K562 (cell line): ENCODE data around the gene PGP. TPM values are rescaled to one million over a fixed set of nuclear protein-coding genes. Genes with fewer than 3 reads are reported as not detected.
A peak's percentile ranks its signal among the peaks of the same experiment; 100 is the strongest.

Experiments
- CREBBP ChIP-seq: IDR thresholded peaks from one replicate; pipeline ENCODE4 v1.6.1; 2012; ENCODE audit warnings: low read depth, mild to moderate bottlenecking, control low read depth, inconsistent platforms, low read length
- EWSR1 ChIP-seq: fragments of 450-650 bp; IDR thresholded peaks from 2 replicates; pipeline ENCODE4 v1.6.1; 2018; ENCODE audit warnings: borderline replicate concordance, mild to moderate bottlenecking, low read depth, moderate library complexity; ENCODE audit not compliant: partially characterized antibody
- FOXA1 ChIP-seq: fragments of 450-650 bp; IDR thresholded peaks from 2 replicates; pipeline ENCODE4 v1.6.1; 2016; ENCODE audit warnings: mild to moderate bottlenecking, borderline replicate concordance
- FUS ChIP-seq: fragments of 200-400 bp; formaldehyde crosslinking; optimal IDR thresholded peaks from 2 replicates; pipeline ENCODE3; 2017; ENCODE audit warnings: low read depth, low read length
- HCFC1 ChIP-seq: IDR thresholded peaks from 2 replicates; pipeline ENCODE4 v1.6.1; 2012; ENCODE audit warnings: low read depth, low read length, improper control_type of control experiment
- L3MBTL2 ChIP-seq: fragments of 450-650 bp; IDR thresholded peaks from 2 replicates; pipeline ENCODE4 v1.6.1; 2016; ENCODE audit warnings: mild to moderate bottlenecking, moderate library complexity
- MXI1 ChIP-seq: IDR thresholded peaks from 2 replicates; pipeline ENCODE4 v1.6.1; 2011; ENCODE audit warnings: low read depth, mild to moderate bottlenecking, improper control_type of control experiment, low read length
- NFXL1 ChIP-seq: fragments of 450-650 bp; formaldehyde crosslinking; IDR thresholded peaks from 2 replicates; pipeline ENCODE4 v1.4.0; 2021; ENCODE audit warnings: mild to moderate bottlenecking
- NONO ChIP-seq, 2 experiments: fragments of 200-400 bp in 1 of 2; fragments of 450-650 bp in 1 of 2; formaldehyde crosslinking in 1 of 2; IDR thresholded peaks; 2 replicates each; pipeline ENCODE4 v1.6.1; 2017; ENCODE audit warnings: low read depth in 2 of 2, mild to moderate bottlenecking in 2 of 2, moderate library complexity in 2 of 2, low read length in 1 of 2
- NR4A1 ChIP-seq, 2 experiments: fragments of 250-450 bp in 1 of 2; fragments of 450-650 bp in 1 of 2; sonication (Bioruptor Pico) in 1 of 2; IDR thresholded peaks; 2 replicates each; pipeline versions ENCODE4 v1.4.0 to v1.6.1; 2016 to 2020; ENCODE audit warnings: mild to moderate bottlenecking in 2 of 2, missing compliant biosample characterization in 1 of 2, missing genetic modification characterization in 1 of 2, moderate library complexity in 1 of 2
- RUNX1 ChIP-seq: sonication (generic); IDR thresholded peaks from 2 replicates; pipeline ENCODE4 v1.6.1; 2016; ENCODE audit warnings: antibody characterized with exemption, low read depth
- ZKSCAN1 ChIP-seq: fragments of 150-350 bp; IDR thresholded peaks from 2 replicates; pipeline ENCODE4 v1.6.1; 2016; ENCODE audit warnings: low read depth, low read length
- ZNF165 ChIP-seq: fragments of 250-450 bp; sonication (Bioruptor Pico); IDR thresholded peaks from 2 replicates; pipeline ENCODE4 v1.4.0; 2020; ENCODE audit warnings: borderline replicate concordance
- ZNF551 ChIP-seq: fragments of 250-450 bp; sonication (Bioruptor Pico); IDR thresholded peaks from 2 replicates; pipeline ENCODE4 v1.5.0; 2021; ENCODE audit warnings: mild to moderate bottlenecking, moderate library complexity
- polyA plus RNA-seq, 8 experiments: library from polyadenylated mRNA; depleted of rRNA in 4 of 8; stranded (reverse) in 5 of 8; unstranded in 3 of 8; fragments of >200 nt; fragmentation: Nextera tagmentation in 2 of 8; fragmentation: Illumina TruSeq in 1 of 8; extraction: Ambion mirVana in 2 of 8; extraction: Trizol in 1 of 8; gene quantifications; 2 replicates each; pipeline versions ENCODE4 v1.2.1 to v1.2.3, GENCODE V29; 2011 to 2014; ENCODE audit warnings: inconsistent platforms in 1 of 8, missing spikeins in 1 of 8
- total RNA-seq, 7 experiments: library from RNA; depleted of rRNA in 6 of 7; stranded (reverse); fragments of >200 nt in 6 of 7; fragmentation: Illumina TruSeq in 2 of 7; extraction: Trizol in 2 of 7; gene quantifications; 2 replicates each; pipeline versions ENCODE4 v1.2.1 to v1.2.3, GENCODE V29; 2011 to 2021; ENCODE audit warnings: low replicate concordance in 1 of 7
- TF ChIP-seq, protein P1 (sequence below): fragments of 250-450 bp; sonication (Bioruptor Pico); IDR thresholded peaks from 2 replicates; pipeline ENCODE4 v1.9.0; 2021; ENCODE audit warnings: mild to moderate bottlenecking, inconsistent platforms
- TF ChIP-seq, protein P2 (sequence below), 2 experiments: fragments of 450-650 bp in 1 of 2; sonication (generic) in 1 of 2; formaldehyde crosslinking; conservative IDR thresholded peaks; 2 replicates each; pipeline versions ENCODE4 v1.4.0 to v1.8.1; 2020 to 2022; ENCODE audit warnings: mild to moderate bottlenecking in 1 of 2, missing genetic modification reagents in 1 of 2
- TF ChIP-seq, protein P3 (sequence below): fragments of 450-650 bp; IDR thresholded peaks from one replicate; pipeline ENCODE4 v1.6.1; 2018; ENCODE audit warnings: mild to moderate bottlenecking, moderate library complexity; ENCODE audit not compliant: partially characterized antibody
- TF ChIP-seq, protein P4 (sequence below), 2 experiments: fragments of 200-800 bp in 1 of 2; sonication (Bioruptor generic) in 1 of 2; sonication (generic) in 1 of 2; formaldehyde crosslinking in 1 of 2; IDR thresholded peaks in 1 of 2; conservative IDR thresholded peaks in 1 of 2; 2 replicates each; pipeline versions ENCODE4 v1.5.0 to v1.6.1; 2016 to 2020; ENCODE audit warnings: missing compliant biosample characterization in 1 of 2, missing genetic modification characterization in 1 of 2, missing genetic modification reagents in 1 of 2
- TF ChIP-seq, protein P5 (sequence below): sonication (generic); formaldehyde crosslinking; IDR thresholded peaks from 2 replicates; pipeline ENCODE4 v1.8.1; 2023; ENCODE audit warnings: mild to moderate bottlenecking, missing genetic modification reagents

PGP gene
- total and polyA plus RNA-seq, 9 of the 15 experiments (the other 6 are each of a cell fraction or from before 2014, with no cell fraction given) = 1.1 to 57.6 (median 19.6) TPM

DNA sequence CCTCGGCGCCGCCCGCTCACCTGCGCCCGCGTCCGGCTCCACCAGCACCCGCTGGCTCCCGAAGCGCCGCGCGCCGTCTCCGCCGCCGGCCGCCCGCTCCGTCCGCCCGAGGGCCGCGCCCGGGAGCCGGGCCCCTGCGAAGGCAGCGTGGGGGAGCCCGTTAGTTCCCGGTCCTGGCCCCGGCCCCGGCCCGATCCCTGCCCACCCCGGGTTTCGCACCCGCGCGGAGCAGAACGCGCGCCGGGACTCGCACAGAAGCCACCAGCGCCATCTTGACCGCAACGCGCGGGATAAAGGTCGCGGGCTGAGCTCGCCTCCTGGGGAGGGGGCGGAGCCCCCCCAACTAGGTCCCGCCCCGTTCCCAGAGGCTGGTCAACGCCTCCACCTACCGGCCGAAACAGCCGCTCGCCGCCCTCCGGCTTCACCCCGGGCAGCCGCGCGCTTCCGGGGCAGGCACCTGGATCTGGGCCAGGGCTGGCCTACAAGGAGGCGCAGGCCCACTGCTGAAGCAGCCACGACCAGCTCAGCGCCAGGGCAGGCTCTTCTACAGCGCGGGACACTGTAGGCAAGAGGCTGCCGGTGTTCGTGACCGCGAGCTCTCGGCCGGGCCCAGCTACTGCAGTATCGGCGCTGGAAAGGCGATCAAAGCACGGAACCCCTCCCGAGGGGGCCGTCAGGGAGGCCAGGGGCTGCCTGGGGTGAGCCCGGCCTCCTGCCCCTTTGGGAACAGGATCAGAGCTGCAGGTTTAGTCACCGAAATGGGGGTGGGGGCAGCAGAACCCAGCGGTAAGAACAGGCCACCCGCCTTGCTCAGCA lies 36.9 kb upstream of the PGP start, which contains the start of gene ECI1 (continued):
- TF ChIP-seq, protein P1, sequence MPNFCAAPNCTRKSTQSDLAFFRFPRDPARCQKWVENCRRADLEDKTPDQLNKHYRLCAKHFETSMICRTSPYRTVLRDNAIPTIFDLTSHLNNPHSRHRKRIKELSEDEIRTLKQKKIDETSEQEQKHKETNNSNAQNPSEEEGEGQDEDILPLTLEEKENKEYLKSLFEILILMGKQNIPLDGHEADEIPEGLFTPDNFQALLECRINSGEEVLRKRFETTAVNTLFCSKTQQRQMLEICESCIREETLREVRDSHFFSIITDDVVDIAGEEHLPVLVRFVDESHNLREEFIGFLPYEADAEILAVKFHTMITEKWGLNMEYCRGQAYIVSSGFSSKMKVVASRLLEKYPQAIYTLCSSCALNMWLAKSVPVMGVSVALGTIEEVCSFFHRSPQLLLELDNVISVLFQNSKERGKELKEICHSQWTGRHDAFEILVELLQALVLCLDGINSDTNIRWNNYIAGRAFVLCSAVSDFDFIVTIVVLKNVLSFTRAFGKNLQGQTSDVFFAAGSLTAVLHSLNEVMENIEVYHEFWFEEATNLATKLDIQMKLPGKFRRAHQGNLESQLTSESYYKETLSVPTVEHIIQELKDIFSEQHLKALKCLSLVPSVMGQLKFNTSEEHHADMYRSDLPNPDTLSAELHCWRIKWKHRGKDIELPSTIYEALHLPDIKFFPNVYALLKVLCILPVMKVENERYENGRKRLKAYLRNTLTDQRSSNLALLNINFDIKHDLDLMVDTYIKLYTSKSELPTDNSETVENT = peak; percentile 39; the same call in 1 of the 2 replicates
- TF ChIP-seq ZNF551 (no peak), ZNF165 (peak; percentile 94; the same call in 1 of the 2 replicates), RUNX1 (peak; percentile 86; the same call in 1 of the 2 replicates), NONO (IDR thresholded peaks at IDR 0.05; ENCODE audit: low read depth in 2 of 2, low read length in 1 of 2) (peak in 1 of 2 experiments; percentile 89; a peak in 3 of 4 replicates), NR4A1 (CRISPR knock-in tag; IDR thresholded peaks at IDR 0.05) (no peak), NR4A1 (tag; IDR thresholded peaks at IDR 0.05) (0 out of 2 replicates have a peak, but pooled peaks have one; percentile 10), NFXL1 (CRISPR knock-in tag) (no peak), HCFC1 (peak; percentile 64; the same call in 1 of the 2 replicates), MXI1 (no peak), CREBBP (no peak), FOXA1 (no peak), ZKSCAN1 (no peak; the same call in 1 of the 2 replicates), FUS (peak; percentile 89), EWSR1 (no peak), L3MBTL2 (peak; percentile 66; the same call in 1 of the 2 replicates)
- TF ChIP-seq, protein P2, sequence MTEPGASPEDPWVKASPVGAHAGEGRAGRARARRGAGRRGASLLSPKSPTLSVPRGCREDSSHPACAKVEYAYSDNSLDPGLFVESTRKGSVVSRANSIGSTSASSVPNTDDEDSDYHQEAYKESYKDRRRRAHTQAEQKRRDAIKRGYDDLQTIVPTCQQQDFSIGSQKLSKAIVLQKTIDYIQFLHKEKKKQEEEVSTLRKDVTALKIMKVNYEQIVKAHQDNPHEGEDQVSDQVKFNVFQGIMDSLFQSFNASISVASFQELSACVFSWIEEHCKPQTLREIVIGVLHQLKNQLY (CRISPR knock-in tag; conservative IDR thresholded peaks at IDR 0.05) = no peak
- TF ChIP-seq, protein P3, sequence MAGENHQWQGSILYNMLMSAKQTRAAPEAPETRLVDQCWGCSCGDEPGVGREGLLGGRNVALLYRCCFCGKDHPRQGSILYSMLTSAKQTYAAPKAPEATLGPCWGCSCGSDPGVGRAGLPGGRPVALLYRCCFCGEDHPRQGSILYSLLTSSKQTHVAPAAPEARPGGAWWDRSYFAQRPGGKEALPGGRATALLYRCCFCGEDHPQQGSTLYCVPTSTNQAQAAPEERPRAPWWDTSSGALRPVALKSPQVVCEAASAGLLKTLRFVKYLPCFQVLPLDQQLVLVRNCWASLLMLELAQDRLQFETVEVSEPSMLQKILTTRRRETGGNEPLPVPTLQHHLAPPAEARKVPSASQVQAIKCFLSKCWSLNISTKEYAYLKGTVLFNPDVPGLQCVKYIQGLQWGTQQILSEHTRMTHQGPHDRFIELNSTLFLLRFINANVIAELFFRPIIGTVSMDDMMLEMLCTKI = no peak
- TF ChIP-seq, protein P4, sequence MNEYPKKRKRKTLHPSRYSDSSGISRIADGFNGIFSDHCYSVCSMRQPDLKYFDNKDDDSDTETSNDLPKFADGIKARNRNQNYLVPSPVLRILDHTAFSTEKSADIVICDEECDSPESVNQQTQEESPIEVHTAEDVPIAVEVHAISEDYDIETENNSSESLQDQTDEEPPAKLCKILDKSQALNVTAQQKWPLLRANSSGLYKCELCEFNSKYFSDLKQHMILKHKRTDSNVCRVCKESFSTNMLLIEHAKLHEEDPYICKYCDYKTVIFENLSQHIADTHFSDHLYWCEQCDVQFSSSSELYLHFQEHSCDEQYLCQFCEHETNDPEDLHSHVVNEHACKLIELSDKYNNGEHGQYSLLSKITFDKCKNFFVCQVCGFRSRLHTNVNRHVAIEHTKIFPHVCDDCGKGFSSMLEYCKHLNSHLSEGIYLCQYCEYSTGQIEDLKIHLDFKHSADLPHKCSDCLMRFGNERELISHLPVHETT (CRISPR knock-in tag; conservative IDR thresholded peaks at IDR 0.05 in 1 of 2, IDR thresholded peaks at IDR 0.05 in 1 of 2) = peak in 1 of 2 experiments; percentile 54; a peak in 1 of 4 replicates
- TF ChIP-seq, protein P5, sequence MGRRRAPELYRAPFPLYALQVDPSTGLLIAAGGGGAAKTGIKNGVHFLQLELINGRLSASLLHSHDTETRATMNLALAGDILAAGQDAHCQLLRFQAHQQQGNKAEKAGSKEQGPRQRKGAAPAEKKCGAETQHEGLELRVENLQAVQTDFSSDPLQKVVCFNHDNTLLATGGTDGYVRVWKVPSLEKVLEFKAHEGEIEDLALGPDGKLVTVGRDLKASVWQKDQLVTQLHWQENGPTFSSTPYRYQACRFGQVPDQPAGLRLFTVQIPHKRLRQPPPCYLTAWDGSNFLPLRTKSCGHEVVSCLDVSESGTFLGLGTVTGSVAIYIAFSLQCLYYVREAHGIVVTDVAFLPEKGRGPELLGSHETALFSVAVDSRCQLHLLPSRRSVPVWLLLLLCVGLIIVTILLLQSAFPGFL (CRISPR knock-in tag) = no peak
